HG03432 (cell line): ENCODE results near the gene CD4.
A peak's percentile ranks its signal among the peaks of the same experiment; 100 is the strongest.

Experiments
- ATAC-seq: cut with Tn5 transposase; IDR thresholded peaks from one replicate; pipeline ENCODE4 v1.9.1; 2021; ENCODE audit warnings: mild to moderate bottlenecking, moderate library complexity; ENCODE audit not compliant: unreplicated experiment

Gene CD4

DNA sequence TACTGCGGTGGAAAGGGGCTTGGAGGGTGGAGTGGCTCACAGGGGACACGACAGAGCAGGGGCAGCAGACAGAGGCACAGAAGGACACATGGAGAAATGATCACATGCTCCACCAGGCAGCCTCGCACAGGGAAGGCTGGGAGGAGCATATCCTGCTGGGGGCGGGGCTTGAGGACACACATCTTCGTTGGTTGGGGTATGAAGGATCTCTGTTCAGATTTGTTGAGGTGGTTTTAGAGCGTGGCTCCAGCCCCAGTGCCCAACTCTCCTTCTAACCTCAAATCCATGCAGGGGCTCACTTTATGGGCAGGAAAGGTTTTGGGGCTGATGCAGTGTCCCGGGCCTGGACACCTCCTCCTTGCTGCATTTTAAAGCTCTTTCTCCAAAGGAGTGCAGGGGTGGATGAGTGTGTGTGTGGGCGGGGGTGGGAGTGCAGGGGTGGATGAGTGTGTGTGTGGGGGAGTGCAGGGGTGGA lies 38.1 kb downstream of the CD4 start:
- ATAC-seq = no peak

DNA sequence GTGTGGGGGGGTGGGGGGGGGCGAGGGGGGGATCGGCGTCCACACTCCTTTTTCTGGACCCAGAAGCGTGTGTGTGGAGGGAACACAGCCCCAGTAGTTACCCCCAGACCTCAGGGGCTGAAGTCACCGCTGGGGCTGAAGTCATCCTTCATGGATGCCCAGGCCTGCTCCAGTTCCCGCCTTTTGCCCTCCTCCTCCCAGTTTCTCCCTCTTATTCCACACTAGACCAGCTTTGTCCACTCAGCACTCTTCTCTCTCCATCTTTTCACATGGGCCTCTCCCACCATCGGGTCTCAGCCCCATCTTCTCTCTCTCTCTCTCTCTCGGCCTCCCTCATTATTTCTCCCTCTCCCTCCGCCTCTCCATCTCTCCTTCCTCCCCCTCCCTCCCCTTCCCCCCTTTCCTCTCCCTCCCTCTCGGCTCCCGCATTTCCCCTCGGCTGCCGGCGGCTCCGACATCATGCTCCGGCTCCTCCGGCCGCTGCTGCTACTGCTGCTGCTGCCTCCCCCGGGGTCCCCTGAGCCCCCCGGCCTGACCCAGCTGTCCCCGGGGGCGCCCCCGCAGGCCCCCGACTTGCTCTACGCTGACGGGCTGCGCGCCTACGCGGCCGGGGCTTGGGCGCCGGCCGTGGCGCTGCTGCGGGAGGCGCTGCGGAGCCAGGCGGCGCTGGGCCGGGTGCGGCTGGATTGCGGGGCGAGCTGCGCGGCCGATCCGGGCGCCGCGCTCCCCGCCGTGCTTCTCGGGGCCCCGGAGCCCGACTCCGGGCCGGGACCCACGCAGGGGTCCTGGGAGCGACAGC lies 38.9 kb downstream of the CD4 start, which contains the start of gene P3H3:
P3H3 (plus strand) TSS at position 426 of the 799 bp plus-strand sequence; CDS start at position 460, 34 bp downstream.
- no peak for ATAC-seq

DNA sequence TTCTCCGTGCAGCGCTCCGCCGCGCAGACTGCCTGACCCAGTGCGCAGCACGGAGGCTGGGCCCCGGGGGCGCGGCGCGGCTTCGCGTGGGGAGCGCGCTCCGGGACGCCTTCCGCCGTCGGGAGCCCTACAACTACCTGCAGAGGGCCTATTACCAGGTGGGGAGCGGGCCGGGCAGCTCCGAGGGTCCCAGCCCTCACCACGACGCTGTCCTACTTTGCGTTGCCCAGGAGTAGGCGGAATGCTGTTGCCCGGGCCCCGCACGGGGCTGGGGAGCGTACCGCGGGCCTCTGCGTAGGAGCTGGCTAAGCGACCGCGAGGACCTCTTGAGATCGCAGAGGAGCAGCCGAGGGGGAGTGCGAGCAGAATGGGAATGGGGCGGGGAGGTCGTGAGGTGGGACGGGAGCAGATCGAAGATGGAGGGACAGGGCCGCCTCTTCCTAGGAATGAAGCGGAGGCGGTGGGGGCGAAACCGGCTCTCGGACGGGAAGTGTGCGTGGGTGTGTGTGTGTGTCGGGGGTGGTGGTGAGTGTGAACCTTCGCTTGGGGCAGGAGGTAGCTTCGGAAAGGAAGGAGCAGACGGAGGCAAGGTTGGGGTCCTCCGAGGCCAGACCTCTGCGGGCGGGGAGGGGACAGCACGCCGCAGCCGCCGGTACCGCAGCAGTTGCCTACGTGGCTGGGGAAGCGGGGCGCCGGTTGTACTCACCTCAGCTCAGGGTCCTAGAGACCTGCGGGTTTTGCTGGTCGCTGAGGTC lies 39.6 kb downstream of the CD4 start:
- no peak for ATAC-seq

DNA sequence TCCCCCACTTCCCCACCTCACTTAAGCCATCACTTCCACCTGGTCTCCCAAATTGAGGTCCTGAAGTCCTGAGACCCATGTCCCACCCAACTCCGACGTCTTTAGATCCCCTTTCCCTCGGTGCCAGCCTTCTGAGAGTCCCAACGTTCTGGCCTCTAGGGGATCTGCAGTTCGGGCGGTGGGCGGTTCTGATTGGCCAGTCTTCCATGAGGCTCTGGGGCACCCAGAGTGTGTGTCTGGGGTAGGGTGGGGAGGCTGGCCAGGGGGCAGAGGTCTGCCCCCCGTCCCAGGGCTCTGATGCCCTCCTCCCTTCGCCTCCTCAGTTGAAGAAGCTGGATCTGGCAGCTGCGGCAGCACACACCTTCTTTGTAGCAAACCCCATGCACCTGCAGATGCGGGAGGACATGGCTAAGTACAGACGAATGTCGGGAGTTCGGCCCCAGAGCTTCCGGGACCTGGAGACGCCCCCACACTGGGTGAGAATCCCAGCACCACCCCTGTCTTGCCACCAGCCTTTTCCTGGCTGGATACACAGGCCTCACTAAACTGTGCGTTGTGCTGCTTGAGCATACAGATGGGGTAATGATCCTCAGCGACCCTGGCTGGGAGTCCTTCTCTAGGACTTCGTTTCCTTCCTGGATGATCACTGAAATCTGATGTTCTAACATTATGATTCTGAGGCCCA lies 40.4 kb downstream of the CD4 start:
- no peak for ATAC-seq

DNA sequence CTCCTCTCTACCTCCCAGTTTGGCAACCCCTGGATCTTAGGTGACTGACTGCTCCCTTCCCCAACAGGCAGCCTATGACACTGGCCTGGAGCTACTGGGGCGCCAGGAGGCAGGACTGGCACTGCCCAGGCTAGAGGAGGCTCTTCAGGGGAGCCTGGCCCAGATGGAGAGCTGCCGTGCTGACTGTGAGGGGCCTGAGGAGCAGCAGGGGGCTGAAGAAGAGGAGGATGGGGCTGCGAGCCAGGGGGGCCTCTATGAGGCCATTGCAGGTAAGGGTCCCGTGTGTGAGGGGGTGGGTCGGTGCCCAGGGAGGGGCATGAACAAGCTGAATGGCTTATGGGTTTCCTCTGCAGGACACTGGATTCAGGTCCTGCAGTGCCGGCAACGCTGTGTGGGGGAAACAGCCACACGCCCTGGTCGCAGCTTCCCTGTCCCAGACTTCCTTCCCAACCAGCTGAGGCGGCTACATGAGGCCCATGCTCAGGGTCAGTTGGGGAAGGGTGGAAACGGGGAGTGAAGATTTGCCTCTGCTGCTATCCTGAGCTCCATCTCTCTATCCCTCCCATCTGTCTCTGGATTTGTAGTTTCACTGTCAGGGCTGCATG lies 41.1 kb downstream of the CD4 start:
- ATAC-seq = no peak

DNA sequence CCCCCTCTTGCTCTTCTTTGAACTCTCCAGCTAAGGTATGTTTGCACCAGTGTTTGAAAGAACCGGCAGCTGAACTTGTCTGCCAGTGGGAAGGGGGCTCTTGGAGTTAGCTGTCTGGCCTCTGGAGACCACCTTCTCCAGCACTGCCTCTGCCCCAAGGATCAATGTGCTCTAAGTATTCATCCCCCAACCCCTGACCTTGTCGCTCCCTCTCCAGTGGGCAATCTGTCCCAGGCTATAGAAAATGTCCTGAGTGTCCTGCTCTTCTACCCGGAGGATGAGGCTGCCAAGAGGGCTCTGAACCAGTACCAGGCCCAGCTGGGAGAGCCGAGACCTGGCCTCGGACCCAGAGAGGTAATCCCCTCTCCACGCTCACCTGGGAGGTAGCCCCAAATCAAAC lies 41.7 kb downstream of the CD4 start:
- no peak for ATAC-seq

DNA sequence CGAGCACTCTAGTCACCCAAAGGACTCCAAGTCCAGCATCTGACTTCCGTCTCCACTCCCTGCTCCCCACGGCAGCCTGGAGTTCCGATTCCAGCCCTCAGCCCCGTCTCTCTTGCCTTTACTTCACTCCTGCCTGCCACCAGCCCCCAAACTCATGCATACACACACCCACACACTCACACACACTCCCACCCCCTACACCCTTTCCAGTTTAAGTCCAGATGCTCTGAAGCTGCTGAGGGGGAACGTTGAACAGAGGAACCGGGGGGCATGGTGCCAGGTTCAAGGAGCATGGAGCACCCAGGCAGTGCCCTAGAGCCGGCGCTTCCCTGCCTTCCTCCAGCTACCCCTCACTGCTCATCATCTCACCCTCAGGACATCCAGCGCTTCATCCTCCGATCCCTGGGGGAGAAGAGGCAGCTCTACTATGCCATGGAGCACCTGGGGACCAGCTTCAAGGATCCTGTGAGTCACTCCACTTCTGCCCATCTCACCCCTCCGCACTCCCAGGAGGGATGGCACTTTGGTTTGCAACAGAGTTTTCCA lies 42.2 kb downstream of the CD4 start:
- no peak for ATAC-seq

DNA sequence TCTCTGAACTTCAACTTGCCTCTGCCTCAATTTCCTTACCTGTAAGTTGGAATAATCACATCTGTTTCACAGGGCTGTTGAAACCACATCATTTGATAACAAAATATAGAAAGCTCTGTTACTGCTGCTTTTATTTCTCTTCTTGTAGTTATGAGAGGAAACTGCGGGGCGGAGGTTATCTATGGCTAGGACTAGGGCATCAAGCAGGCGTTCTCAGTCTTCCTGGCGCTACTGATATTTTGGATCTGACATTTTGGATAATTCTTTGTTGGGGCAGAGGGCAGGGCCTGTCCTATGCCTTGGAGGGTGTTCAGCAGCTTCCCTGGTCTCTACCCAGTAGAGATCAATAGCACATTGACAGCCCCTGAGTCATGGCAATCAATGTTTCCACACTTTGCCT lies 42.8 kb downstream of the CD4 start:
- no peak for ATAC-seq

DNA sequence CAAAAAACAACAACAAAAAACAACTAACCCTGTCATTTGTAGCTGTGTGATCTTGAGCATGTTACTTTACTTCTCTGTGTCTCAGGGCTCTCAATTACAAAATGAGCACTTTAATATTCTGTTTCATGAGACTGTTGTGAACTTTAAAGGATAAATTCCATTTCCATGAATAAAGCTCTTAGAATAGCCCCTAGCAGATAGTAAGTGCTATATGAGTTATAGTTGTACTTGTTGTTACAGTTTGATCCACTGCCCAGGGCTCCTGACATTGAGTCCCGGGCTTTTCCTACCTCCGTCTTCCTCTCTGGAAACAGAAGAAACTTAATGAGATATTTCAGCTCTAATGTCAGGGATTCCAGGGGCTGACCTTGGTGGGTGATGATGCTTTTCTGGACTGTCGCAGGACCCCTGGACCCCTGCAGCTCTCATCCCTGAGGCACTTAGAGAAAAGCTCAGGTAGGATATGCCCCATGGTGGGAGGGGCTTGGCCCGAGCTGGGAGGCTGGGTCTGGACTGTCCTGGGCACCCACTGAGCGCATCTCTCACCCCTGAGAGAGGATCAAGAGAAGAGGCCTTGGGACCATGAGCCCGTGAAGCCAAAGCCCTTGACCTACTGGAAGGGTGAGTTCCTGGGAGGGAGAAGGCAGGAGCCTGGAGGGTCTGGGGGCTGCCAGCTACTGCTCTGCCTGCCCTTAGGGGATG lies 44.0 kb downstream of the CD4 start:
- no peak for ATAC-seq

DNA sequence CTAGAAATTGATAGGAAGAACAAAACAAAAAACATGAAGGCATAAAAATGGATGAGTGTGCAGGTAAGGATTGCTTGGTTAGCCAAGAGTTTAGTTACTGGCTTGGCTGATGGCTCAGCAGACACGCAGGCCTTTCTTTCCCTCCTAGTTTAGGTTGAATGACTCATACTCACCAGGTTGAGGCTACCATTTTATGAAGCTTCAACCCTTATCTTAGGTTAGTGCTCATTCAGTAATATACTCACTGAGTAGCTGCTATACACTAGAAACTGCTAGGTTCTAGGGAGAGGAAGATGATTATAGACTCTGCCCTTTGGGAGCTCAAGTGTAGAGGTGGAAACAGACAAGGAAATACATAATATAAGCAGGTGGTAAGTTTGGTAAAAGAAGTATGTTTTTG lies 44.9 kb downstream of the CD4 start:
- no peak for ATAC-seq

DNA sequence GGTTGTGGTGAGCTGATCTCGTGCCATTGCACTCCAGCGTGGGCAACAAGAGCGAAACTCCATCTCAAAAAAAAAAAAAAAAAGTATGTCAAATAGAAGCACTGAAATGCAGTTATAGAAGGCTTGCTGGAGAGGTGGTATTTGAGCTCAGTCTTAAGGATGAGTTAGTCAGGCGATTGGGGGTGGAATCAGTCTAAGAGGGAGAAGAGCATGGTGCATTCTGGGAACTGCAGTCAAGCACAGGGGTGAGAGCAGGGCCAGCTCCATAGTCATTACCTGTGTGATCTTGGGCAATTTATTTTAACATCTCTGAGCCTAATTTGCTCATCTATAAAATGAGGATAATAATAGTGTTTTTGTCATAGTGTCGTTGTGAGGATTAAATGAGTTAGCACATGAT lies 45.5 kb downstream of the CD4 start:
- no peak for ATAC-seq

DNA sequence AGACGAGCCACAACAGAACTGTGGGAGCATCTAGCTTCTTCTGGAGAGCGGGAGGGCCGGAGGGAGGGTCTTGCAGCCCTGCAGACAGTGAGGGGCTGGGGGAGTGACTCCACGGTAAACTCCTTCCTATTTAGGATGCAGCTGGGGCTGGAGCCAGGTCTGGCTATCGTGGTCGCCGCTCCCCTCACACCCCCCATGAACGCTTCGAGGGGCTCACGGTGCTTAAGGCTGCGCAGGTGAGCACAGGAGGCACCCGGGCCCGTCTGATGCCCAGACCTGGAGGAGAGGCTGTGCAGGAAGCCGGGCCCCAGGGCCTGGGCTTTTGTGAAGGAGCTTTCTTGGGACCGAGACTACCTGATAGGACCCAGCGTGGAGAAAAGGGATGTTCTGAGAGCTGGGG lies 47.5 kb downstream of the CD4 start:
- no peak for ATAC-seq

DNA sequence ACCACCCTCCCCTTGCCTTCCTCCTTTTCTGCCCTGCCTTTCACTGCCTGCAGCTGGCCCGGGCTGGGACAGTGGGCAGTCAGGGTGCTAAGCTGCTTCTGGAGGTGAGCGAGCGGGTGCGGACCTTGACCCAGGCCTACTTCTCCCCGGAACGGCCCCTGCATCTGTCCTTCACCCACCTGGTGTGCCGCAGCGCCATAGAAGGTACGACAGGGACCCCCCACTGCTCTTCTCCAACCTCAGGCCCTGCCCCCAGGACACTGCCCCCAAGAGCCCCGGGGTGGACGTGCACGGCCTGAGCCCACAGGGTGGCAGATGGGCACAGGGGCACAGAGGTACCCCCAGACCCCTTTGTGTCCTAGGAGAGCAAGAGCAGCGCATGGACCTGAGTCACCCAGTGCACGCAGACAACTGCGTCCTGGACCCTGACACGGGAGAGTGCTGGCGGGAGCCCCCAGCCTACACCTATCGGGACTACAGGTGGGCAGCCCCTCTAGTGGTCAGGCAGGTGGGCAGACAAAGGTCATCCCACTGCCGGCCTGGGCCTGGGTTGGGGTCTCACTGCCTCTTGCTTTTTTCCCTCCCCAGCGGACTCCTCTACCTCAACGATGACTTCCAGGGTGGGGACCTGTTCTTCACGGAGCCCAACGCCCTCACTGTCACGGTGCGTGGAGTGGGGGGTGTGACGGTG lies 48.2 kb downstream of the CD4 start:
- ATAC-seq = no peak

DNA sequence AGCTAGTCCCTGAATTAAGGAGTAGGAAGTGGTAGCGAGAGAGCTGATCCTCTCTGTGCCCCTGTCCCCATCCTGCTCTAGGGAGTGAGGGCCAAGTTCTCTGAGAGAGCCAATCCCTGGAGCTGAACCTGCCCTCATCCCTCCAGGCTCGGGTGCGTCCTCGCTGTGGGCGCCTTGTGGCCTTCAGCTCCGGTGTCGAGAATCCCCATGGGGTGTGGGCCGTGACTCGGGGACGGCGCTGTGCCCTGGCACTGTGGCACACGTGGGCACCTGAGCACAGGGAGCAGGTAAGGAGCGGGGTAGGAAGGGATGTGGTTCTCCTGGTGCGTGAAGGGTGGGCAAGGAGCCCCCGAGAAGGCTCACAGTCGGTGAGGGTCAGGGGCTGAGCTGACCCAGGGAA lies 49.5 kb downstream of the CD4 start:
- no peak for ATAC-seq

DNA sequence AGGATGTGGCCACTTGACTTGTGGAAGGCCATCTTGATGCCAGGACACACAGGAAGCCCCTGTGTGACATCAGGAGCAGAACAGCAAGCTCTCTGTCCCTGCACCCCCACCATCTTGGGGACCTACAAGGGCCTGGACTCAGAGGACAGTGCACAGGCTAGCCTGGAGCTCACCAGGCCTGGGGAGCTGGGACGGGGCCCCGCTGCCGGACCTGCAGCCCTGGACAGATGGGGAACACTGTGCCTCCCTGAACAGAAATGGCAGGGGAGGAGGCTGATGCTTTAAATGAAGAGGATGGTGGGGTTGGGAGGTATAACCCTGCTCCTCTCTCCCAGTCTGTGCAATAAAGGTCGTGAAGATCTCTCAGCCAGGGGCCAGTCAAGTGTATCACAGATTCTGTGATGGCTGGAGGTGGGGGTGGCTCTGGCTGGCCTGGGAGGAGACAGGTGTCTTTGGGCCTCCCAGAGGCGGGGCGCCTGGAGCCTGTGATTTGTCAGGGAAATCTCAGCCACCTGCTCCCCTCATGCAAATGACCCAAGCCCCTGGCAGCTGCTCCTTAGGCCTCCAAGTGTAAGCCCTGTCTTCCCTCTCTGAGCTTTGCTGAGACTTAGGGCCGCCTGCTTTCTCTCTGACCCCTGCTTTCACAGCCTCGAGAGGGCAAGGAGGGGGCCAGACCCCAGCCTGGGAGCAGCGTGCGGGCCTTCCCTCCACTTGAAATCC lies 50.3 kb downstream of the CD4 start:
- peak; percentile 74 for ATAC-seq

DNA sequence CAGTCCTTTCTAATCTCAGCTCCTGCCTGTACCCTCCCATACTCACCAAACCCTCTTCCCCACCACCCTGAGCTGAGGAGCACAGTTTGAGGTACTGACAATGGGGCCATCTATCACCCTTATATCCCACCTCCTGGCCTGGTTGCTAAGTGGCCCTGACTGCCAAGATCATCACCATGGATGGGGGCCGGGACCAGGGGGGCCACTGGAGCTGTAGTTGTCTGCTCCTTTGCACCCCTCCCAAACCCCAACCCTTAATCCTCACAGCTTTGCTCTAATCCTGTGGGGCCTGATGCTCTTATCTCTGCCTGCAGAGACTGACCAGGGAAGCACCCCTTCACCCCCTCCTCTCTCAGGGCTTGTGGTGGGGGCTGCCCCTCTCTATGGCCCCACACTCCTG lies 51.0 kb downstream of the CD4 start:
- ATAC-seq = no peak

DNA sequence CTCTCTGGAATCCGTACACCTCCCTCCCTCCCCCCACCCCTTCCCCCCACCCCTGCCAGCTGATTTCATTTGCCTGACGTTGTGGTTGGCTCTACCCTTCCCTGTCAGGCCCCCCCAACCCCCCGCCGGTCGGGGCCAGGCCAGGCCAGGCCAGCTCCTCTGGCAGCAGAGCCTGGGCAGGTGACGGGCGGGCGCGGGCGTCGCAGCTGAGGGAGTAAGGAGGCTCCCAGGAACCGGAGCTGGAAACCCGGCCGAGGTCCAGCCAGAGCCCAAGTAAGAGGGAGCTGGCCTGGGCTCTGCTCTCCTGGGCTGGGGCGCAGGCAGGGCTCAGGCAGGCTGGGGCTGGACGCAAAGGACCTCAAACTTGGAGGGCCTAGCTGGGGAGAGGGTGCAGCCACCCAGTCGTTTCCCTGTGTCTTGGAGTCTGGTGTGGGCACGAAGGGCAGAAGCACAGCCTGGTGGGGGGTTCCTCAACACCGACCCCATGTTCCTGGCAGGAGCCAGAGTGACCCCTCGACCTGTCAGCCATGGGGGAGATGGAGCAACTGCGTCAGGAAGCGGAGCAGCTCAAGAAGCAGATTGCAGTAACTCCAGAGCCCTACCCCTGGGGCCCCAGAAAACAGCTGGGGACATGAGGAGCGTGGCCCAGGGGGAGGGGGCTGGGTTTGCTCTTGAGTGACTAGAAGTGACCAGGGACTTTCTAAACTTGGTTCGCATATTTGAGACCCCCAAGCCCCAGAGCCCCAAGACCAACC lies 51.6 kb downstream of the CD4 start, which contains the start of gene GNB3:
GNB3 (plus strand) TSS at position 165 of the 755 bp plus-strand sequence; CDS start at position 528, 363 bp downstream.
- no peak for ATAC-seq

DNA sequence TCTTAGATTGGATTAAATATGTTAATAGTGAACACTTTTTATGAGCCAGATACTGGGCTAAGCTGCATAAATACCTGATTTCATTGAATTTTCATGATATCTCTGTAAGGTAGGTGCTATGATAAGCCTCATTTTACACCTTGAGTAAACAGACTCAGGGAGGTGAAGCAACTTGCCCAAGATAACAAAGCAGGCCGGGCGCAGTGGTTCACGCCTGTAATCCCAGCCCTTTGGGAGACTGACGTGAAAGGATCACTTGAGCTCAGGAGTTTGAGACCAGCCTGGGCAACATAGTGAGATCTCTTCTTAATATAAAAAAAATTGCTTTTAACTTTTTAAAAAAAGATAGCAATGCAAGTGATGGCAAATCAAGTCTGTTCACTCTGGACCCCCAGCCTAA lies 52.7 kb downstream of the CD4 start:
- no peak for ATAC-seq
